IMR-90 (cell line): ENCODE measurements around the gene ADARB2. TPM values are rescaled to one million over a fixed set of nuclear protein-coding genes. Genes with fewer than 3 reads are reported as not detected.

Source experiments
- ATAC-seq: fragments of 200-7000 bp; cut with Tn5 transposase; 2 replicates; pipeline ENCODE4 v1.9.1; 2020; ENCODE audit warnings: low read depth, mild to moderate bottlenecking, moderate library complexity
- BruUV-seq: library from RNA; stranded (reverse); fragments of 400-500 nt; replicated peaks from 2 replicates; lab custom pipeline; 2021; lab: Mats Ljungman, UMichigan
- CTCF ChIA-PET: fragments of 300-600 bp; formaldehyde crosslinking; extraction: SDS; loops from one replicate; lab custom pipeline; 2021; ENCODE audit warnings: antibody characterized with exemption; lab: Yijun Ruan, JAX
- POLR2A ChIA-PET: fragments of 300-600 bp; sonication (Branson Sonifier 250); formaldehyde crosslinking; loops from one replicate; lab custom pipeline; 2022; ENCODE audit warnings: antibody characterized with exemption; ENCODE audit not compliant: unreplicated experiment; lab: Charles Lee
- DNase-seq: peaks from one replicate; pipeline ENCODE4 v3.0.0; 2013
- H2AFZ ChIP-seq: replicated peaks from 2 replicates; pipeline ENCODE3; 2013; ENCODE audit warnings: low read length, mild to moderate bottlenecking; ENCODE audit not compliant: poor library complexity
- H2AK5ac ChIP-seq: 2 replicates; pipeline ENCODE4 v1.6.1; 2013; ENCODE audit warnings: low read depth, low read length, inconsistent platforms
- H2AK9ac ChIP-seq: replicated peaks from 2 replicates; pipeline ENCODE3; 2013; ENCODE audit warnings: mild to moderate bottlenecking, low read depth, low read length, moderate library complexity; ENCODE audit not compliant: poor library complexity
- H2BK120ac ChIP-seq: 2 replicates; pipeline ENCODE4 v1.6.1; 2013; ENCODE audit warnings: low read depth, low read length, inconsistent platforms
- H2BK15ac ChIP-seq: 3 replicates; pipeline ENCODE4 v1.6.1; 2013; ENCODE audit warnings: low read depth, low read length, inconsistent platforms
- H2BK20ac ChIP-seq: 2 replicates; pipeline ENCODE4 v1.6.1; 2013; ENCODE audit warnings: low read depth, mild to moderate bottlenecking, inconsistent platforms, low read length, moderate library complexity
- H2BK5ac ChIP-seq: 2 replicates; pipeline ENCODE4 v1.6.1; 2013; ENCODE audit warnings: mild to moderate bottlenecking, low read depth, low read length, inconsistent platforms; ENCODE audit not compliant: poor library complexity, severe bottlenecking
- H3K14ac ChIP-seq: replicated peaks from 2 replicates; pipeline ENCODE4 v1.6.1; 2013; ENCODE audit warnings: low read depth, low read length, inconsistent platforms
- H3K18ac ChIP-seq: 2 replicates; pipeline ENCODE4 v1.6.1; 2013; ENCODE audit warnings: low read depth, low read length, control low read depth
- H3K23ac ChIP-seq: 2 replicates; pipeline ENCODE4 v1.6.1; 2013; ENCODE audit warnings: low read depth, low read length, inconsistent platforms
- H3K27ac ChIP-seq: 2 replicates; pipeline ENCODE4 v1.5.1; 2013; ENCODE audit warnings: mild to moderate bottlenecking, control low read depth, low read length; ENCODE audit not compliant: insufficient read depth
- H3K27me3 ChIP-seq: 2 replicates; pipeline ENCODE4 v1.6.1; 2013; ENCODE audit warnings: low read length; ENCODE audit not compliant: control insufficient read depth, insufficient read depth
- H3K36me3 ChIP-seq: 2 replicates; pipeline ENCODE4 v1.6.1; 2013; ENCODE audit warnings: low read length, mixed read lengths; ENCODE audit not compliant: control insufficient read depth, insufficient read depth
- H3K4ac ChIP-seq: 2 replicates; pipeline ENCODE4 v1.6.1; 2013; ENCODE audit warnings: low read depth, low read length, inconsistent platforms
- H3K4me1 ChIP-seq: 2 replicates; pipeline ENCODE4 v1.6.1; 2013; ENCODE audit warnings: low read length, mixed read lengths; ENCODE audit not compliant: control insufficient read depth, insufficient read depth
- H3K4me2 ChIP-seq: 2 replicates; pipeline ENCODE4 v1.6.1; 2013; ENCODE audit warnings: low read depth, mild to moderate bottlenecking, control low read depth, low read length, moderate library complexity
- H3K4me3 ChIP-seq: 2 replicates; pipeline ENCODE4 v1.5.1; 2013; ENCODE audit warnings: low read depth, mild to moderate bottlenecking, control low read depth, low read length, moderate library complexity; ENCODE audit not compliant: insufficient read depth
- H3K56ac ChIP-seq: 2 replicates; pipeline ENCODE4 v1.6.1; 2013; ENCODE audit warnings: low read length, inconsistent platforms; ENCODE audit not compliant: insufficient read depth; ENCODE audit errors: extremely low read depth
- H3K79me1 ChIP-seq, 2 experiments: 2 replicates each; pipeline ENCODE4 v1.6.1; 2013; ENCODE audit warnings: low read length in 2 of 2, inconsistent platforms in 1 of 2, low read depth in 1 of 2
- H3K9ac ChIP-seq: 2 replicates; pipeline ENCODE4 v1.6.1; 2013; ENCODE audit warnings: low read depth, low read length, control low read depth
- H3K9me1 ChIP-seq: 2 replicates; pipeline ENCODE4 v1.6.1; 2013; ENCODE audit warnings: low read length, inconsistent platforms; ENCODE audit not compliant: insufficient read depth
- H3K9me3 ChIP-seq: 2 replicates; pipeline ENCODE4 v1.6.1; 2013; ENCODE audit warnings: low read length; ENCODE audit not compliant: control insufficient read depth, insufficient read depth
- H4K20me1 ChIP-seq: 2 replicates; pipeline ENCODE4 v1.6.1; 2013; ENCODE audit warnings: low read length, inconsistent platforms; ENCODE audit not compliant: insufficient read depth
- H4K5ac ChIP-seq: 2 replicates; pipeline ENCODE4 v1.6.1; 2013; ENCODE audit warnings: mild to moderate bottlenecking, low read depth, low read length, control low read depth
- H4K8ac ChIP-seq, 2 experiments: 2 replicates each; pipeline ENCODE4 v1.6.1; 2013; ENCODE audit warnings: low read depth in 2 of 2, low read length in 2 of 2, control low read depth in 1 of 2, inconsistent platforms in 1 of 2
- H4K91ac ChIP-seq: 2 replicates; pipeline ENCODE4 v1.6.1; 2013; ENCODE audit warnings: low read depth, low read length, inconsistent platforms; ENCODE audit not compliant: insufficient read depth
- BHLHE40 ChIP-seq: fragments of 150-350 bp; IDR thresholded peaks from 2 replicates; pipeline ENCODE4 v1.6.1; 2016; ENCODE audit warnings: mild to moderate bottlenecking, low read depth, low read length
- CEBPB ChIP-seq: IDR thresholded peaks from 2 replicates; pipeline ENCODE4 v1.6.1; 2012; ENCODE audit warnings: low read depth, low read length, improper control_type of control experiment
- CHD1 ChIP-seq: IDR thresholded peaks from 2 replicates; pipeline ENCODE4 v1.6.1; 2012; ENCODE audit warnings: low read depth, low read length, improper control_type of control experiment
- FOS ChIP-seq: fragments of 150-350 bp; IDR thresholded peaks from 2 replicates; pipeline ENCODE4 v1.6.1; 2016; ENCODE audit warnings: low read depth, low read length
- MXI1 ChIP-seq: IDR thresholded peaks from 2 replicates; pipeline ENCODE4 v1.6.1; 2012; ENCODE audit warnings: low read depth, mild to moderate bottlenecking, low read length, moderate library complexity, borderline replicate concordance
- POLR2A ChIP-seq: IDR thresholded peaks from 2 replicates; pipeline ENCODE4 v1.6.1; 2012; ENCODE audit warnings: mild to moderate bottlenecking, low read depth, low read length
- RAD21 ChIP-seq: IDR thresholded peaks from 2 replicates; pipeline ENCODE4 v1.6.1; 2012; ENCODE audit warnings: low read length, improper control_type of control experiment
- RCOR1 ChIP-seq: IDR thresholded peaks from 2 replicates; pipeline ENCODE4 v1.6.1; 2012; ENCODE audit warnings: mild to moderate bottlenecking, low read length, improper control_type of control experiment; ENCODE audit not compliant: insufficient replicate concordance
- RFX5 ChIP-seq: IDR thresholded peaks from 2 replicates; pipeline ENCODE4 v1.8.0; 2012; ENCODE audit warnings: low read depth, mild to moderate bottlenecking, low read length, moderate library complexity
- WGBS, 2 experiments: methylation state at CpG; one replicate each; pipeline versions ENCODE4 v1.1.5 to v1.1.7; 2013; ENCODE audit warnings: missing lambda C conversion rate in 2 of 2; ENCODE audit not compliant: insufficient read length in 1 of 2; ENCODE audit errors: extremely low coverage in 2 of 2; 5-methylcytosine and 5-hydroxymethylcytosine counted together
- dilution Hi-C: fragments of 300-500 bp; cut with HindIII; formaldehyde crosslinking; loops from one replicate; pipeline ENCODE4 v1.14.3; 2018; ENCODE audit warnings: low sequenced_read_pairs; ENCODE audit not compliant: unreplicated experiment
- in situ Hi-C: fragments of 300-500 bp; cut with MboI; formaldehyde crosslinking; loops from 3 replicates; pipeline ENCODE4 v1.14.3; 2019; ENCODE audit warnings: low sequenced_read_pairs, inconsistent platforms, mixed read lengths
- intact Hi-C: fragments of 100-400 bp; cut with micrococcal nuclease; formaldehyde crosslinking; loops from 2 replicates; pipeline ENCODE4 v1.10.0; 2022
- polyA plus RNA-seq, 3 experiments: library from polyadenylated mRNA; depleted of rRNA; stranded (reverse); fragments of >200 nt; gene quantifications; 2 replicates each; pipeline ENCODE4 v1.2.3, GENCODE V29; 2012; ENCODE audit warnings: low replicate concordance in 1 of 3
- total RNA-seq: library from RNA; depleted of rRNA; stranded (reverse); fragments of >200 nt; gene quantifications from 2 replicates; pipeline ENCODE4 v1.2.3, GENCODE V29; 2012
- TF ChIP-seq, protein P1 (sequence below): fragments of 150-350 bp; IDR thresholded peaks from 2 replicates; pipeline ENCODE4 v1.6.1; 2017; ENCODE audit warnings: mild to moderate bottlenecking, antibody characterized with exemption, low read length, low read depth

The ADARB2 gene
- total and polyA plus RNA-seq, 2 of the 4 experiments (the other 2 are of a cell fraction): not detected

DNA sequence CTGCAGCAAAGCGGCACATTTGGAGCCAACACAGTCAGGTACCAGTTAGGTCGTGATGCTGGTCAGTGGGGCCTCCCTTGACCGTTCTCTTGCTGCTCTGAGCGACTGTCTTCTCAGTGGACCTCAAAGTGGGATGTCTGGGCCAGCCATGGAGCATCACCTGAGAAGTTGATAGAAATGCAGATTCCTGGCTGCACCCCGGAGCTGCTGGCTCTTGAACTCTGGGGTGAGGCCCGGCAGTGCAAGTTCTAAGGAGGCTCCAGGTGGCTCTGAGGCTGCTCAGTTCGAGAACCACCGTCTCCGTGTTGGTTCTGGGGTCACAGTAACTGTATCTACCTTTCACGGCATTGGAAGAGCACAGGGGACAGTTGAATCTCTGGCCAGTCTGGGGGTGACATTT lies 533.6 kb downstream of the ADARB2 start:
- H3K9me1 ChIP-seq: no peaks in the 10 kb centered on the region
- in situ Hi-C loops: no loop called here
- WGBS, 2 experiments: 79% methylated on average over 2 of the region's 10 CpGs; no CpG with 5 or more reads in 1 of the 2 experiments
- H3K14ac ChIP-seq: no peak overlapping the region
- H2BK5ac ChIP-seq: no peak overlapping the region
- ChIA-PET CTCF (no interaction called here), POLR2A (no interaction called here)
- peaks cover 21% of the 10 kb centered on the region for H3K9me3 ChIP-seq
- H3K23ac ChIP-seq: no peak overlapping the region
- H2AFZ ChIP-seq: no peak overlapping the region
- no peak overlapping the region for H3K27ac ChIP-seq
- no peak overlapping the region for H3K4me3 ChIP-seq
- no peak overlapping the region for H3K18ac ChIP-seq
- no peak overlapping the region for H2AK5ac ChIP-seq
- no peaks in the 10 kb centered on the region for H3K36me3 ChIP-seq
- no peaks in the 10 kb centered on the region for H3K27me3 ChIP-seq
- DNase-seq (no peak), ATAC-seq (no peak)
- H4K20me1 ChIP-seq: no peaks in the 10 kb centered on the region
- no peak overlapping the region for H3K4ac ChIP-seq
- no peak overlapping the region for H4K91ac ChIP-seq
- H2BK20ac ChIP-seq: no peak overlapping the region
- BruUV-seq: no TSS peak
- no peak overlapping the region for H4K8ac ChIP-seq
- H2AK9ac ChIP-seq: no peak overlapping the region
- no peaks in the 10 kb centered on the region for H3K4me1 ChIP-seq
- no peaks in the 10 kb centered on the region for H3K79me1 ChIP-seq
- no peak overlapping the region for H3K9ac ChIP-seq
- TF ChIP-seq FOS (no peak), RFX5 (no peak), RAD21 (no peak), CEBPB (no peak), MXI1 (no peak), POLR2A (no peak), CHD1 (no peak), BHLHE40 (no peak), RCOR1 (no peak)
- TF ChIP-seq, protein P1, sequence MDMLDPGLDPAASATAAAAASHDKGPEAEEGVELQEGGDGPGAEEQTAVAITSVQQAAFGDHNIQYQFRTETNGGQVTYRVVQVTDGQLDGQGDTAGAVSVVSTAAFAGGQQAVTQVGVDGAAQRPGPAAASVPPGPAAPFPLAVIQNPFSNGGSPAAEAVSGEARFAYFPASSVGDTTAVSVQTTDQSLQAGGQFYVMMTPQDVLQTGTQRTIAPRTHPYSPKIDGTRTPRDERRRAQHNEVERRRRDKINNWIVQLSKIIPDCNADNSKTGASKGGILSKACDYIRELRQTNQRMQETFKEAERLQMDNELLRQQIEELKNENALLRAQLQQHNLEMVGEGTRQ: no peak
- no peak overlapping the region for H4K5ac ChIP-seq
- dilution Hi-C loops: no loop called here
- H3K4me2 ChIP-seq: no peak overlapping the region
- intact Hi-C loops: no loop called here
- no peak overlapping the region for H2BK120ac ChIP-seq
- H2BK15ac ChIP-seq: no peak overlapping the region
- H3K56ac ChIP-seq: no peak overlapping the region
